H4 (cell line): ENCODE data around the gene TMEM151A. TPM values are rescaled to one million over a fixed set of nuclear protein-coding genes. Genes with fewer than 3 reads are reported as not detected.
"Not testable (repeated sequence)": the region's sequence is repeated elsewhere in the genome, so short reads cannot be mapped to it uniquely, and the experiment has no call there.

ENCODE experiments used
- DNase-seq: peaks from one replicate; pipeline ENCODE4 v3.0.0-alpha.2; 2015; ENCODE audit warnings: low spot score
- total RNA-seq: library from RNA; depleted of rRNA; stranded (reverse); fragments of >200 nt; shearing (Covaris generic); gene quantifications from 2 replicates; pipeline ENCODE4 v1.2.3, GENCODE V29; 2014

Gene TMEM151A
- total RNA-seq, 1 experiment from 2014 or later = 0.08 TPM

DNA sequence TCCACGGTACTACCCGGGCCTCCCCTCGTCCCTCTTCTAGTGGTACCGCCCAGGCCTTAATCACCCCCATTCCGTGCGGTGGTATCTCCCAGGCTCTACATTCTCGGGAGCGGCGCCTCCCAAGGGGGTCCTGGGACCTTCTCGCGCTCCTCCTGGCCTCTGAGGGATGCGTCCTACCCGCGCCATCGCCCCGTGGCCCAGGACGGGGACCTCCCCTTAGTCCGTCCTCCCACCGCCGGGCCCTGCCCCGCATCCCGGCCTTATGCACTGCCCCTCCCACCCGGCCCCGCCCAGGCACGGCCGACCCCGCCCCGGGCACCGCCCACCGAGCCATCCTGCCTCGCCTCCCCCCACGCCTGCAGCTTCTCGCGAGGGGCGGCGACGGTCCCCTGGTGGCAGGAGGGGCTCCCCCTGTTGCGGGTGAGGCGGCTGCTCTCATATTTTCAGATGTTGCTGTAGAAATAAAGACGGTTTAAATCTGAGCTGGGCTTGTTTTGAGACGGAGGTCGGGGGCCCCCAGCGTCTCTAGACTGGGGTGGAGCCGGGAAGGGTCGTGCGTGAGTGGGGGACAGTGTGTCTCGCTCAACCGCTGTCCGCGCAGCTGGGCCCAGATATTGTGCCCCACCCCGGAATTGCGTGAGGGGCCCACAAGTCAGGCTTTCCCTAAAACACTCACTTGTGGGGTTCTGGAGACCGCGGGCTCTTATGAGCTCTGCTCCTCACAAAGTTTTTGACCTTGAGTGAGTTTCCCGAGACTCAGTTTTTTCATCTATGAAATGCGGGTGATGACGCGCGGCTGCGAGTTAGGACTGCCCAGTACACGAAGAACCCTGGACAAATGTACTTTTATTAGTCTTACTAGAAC lies 24.1 kb upstream of the TMEM151A start:
- peak; percentile 68 for DNase-seq

DNA sequence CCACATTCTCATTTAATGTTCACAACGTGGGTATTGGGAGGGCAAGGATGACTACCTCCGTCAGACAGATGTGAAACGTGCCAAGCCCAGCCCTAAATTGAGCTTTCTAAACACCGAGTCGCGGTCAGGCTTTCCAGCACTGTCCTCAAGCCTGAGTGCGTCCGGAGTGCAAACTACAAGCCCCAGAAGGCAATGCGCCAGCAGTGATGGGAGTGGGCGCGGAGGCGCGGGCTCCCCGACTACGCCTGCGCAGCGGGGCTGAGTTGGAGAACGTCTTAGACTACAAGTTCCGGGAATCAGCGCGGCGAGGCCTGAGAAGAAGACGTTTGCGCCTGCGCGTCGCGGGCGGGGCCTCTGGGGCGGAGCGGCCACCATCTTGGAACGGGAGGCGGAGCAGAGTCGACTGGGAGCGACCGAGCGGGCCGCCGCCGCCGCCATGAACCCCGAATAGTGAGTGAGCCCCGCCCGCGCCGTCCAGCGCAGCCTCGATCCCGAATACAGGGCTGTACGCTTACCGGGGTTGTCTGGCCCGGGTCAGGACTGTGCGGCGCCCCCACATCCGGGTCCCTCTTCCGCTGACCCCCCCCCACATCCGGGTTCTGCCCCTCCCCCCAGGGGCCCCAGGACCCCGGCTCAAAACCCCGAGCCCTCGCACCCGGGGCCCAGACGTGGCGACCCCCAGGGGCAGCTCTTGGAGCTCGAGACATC lies 23.3 kb upstream of the TMEM151A start, which contains the start of gene RAB1B:
RAB1B (plus strand) TSS at position 396 of the 708 bp plus-strand sequence; CDS start at position 437, 41 bp downstream.
- DNase-seq = peak; percentile 99

- peak; percentile 45 for DNase-seq
Measured at GRCh38 chr11:66268952-66269905, 22.5 kb upstream of the TMEM151A start.

DNA sequence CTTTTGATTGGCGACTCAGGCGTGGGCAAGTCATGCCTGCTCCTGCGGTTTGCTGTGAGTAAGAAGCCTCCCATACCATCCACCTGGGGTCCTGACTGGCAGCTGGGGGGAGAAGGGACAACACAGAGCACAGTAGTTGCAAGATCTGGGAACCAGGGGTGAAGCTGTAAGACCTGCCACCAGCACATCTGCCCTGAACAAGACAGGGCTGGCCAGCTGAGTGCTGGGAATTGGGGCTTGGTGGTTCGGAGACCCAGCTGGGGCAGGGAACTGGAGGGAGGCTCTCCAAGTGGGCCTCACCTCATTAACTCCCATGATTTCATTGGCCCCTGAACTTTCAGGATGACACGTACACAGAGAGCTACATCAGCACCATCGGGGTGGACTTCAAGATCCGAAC lies 19.9 kb upstream of the TMEM151A start:
- DNase-seq = no peak

DNA sequence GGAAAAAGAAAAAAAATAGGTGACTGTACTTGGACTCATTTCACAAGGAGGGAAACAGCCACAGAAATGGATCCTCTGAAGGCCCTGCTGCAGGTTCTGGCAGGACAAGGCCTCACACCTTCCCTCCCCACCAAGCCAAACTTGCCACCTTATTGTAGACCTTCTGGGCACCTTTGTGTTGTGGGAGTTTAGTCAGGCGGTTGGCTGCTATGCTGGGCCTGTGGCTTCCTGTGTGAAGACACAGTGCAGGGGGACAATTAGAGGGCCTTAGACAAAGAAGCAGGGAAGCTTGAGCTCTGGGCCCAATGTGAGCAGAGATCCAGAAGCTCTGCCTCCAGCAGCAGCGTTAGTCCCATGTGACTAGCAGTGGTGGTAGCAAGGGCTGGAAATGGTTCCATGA lies 19.1 kb upstream of the TMEM151A start:
- DNase-seq = no peak

DNA sequence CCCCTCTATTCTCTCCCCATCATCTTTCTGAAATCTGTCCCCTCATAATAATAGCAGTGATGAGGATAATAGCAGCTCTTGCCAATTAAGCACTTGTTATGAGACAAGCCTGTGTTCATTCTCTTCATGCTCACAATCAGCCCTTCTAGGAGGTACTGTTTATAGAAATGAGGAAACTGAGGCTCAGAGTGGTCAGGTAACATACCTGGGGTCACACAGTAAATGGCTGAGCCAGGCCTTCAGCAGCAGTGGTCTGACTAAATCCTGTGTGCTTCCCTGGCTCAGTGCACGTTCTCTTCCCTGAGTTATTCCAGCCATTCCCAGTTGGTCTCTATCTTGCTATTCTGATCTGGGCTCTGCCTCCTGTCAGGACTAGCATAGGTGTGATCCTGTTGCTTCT lies 17.5 kb upstream of the TMEM151A start:
- no peak for DNase-seq

GRCh38 chr11:66275396-66275795 lies 16.3 kb upstream of the TMEM151A start:
- no peak for DNase-seq

DNA sequence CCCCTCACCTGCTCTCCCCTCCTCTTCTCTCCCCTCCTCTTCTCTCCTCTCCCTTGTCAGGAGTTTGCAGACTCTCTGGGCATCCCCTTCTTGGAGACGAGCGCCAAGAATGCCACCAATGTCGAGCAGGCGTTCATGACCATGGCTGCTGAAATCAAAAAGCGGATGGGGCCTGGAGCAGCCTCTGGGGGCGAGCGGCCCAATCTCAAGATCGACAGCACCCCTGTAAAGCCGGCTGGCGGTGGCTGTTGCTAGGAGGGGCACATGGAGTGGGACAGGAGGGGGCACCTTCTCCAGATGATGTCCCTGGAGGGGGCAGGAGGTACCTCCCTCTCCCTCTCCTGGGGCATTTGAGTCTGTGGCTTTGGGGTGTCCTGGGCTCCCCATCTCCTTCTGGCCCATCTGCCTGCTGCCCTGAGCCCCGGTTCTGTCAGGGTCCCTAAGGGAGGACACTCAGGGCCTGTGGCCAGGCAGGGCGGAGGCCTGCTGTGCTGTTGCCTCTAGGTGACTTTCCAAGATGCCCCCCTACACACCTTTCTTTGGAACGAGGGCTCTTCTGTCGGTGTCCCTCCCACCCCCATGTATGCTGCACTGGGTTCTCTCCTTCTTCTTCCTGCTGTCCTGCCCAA lies 15.6 kb upstream of the TMEM151A start:
- no peak for DNase-seq

GRCh38 chr11:66276619-66277018 lies 15.1 kb upstream of the TMEM151A start:
- DNase-seq = not testable (repeated sequence)

GRCh38 chr11:66277064-66277463 lies 14.6 kb upstream of the TMEM151A start:
- DNase-seq = not testable (repeated sequence)

DNA sequence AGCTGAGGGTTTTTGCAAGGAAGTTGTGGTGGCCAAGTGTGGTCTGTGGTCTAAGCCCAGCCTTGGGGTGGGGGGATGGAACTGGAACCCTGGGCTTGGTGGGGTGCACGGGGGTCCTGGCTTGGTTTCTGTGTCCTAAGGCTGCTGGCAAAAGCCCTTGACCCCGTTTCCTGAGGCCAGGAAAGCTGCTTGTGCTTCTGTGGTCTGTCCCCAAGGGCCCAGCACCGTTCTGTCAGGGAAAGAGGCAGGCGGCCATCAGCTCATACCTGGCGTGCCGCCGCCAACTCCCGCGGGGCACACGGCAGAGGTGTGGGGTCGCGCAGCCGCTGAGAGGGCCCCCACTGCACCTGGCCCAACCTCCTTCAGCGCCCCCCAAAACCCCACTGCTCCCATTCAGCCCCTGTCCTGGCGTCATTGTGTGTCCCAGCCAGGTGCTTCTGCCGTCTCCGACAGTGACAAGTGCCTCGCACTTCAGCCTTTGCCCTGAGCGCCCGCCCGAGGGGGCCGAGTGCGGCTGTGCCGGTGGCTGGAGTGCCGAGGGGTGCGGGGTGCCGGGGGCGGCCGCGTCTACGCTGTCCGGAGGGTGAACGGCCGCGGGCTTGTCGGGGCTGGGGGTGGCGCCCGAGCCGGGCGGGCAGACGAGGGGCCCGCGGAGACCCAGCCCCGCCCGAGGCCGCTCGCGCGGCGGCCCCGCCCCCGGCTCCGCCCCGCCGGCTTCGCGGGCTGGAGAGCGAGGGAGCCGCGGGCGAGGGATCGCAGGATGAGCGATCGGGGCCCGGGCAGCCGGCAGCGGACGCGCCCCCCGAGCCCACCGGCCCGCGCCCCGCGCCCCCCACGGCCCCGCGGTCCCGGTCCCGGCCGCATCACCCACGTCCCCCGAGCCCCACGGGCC lies 14.0 kb upstream of the TMEM151A start, which contains the start of gene CNIH2:
CNIH2 (plus strand) TSS at position 705 of the 892 bp plus-strand sequence. CDS start 282 bp downstream, outside the sequence.
- DNase-seq = no peak

GRCh38 chr11:66278363-66279091 lies 13.2 kb upstream of the TMEM151A start:
- no peak for DNase-seq

GRCh38 chr11:66279092-66279734 lies 12.5 kb upstream of the TMEM151A start:
- no peak for DNase-seq

DNA sequence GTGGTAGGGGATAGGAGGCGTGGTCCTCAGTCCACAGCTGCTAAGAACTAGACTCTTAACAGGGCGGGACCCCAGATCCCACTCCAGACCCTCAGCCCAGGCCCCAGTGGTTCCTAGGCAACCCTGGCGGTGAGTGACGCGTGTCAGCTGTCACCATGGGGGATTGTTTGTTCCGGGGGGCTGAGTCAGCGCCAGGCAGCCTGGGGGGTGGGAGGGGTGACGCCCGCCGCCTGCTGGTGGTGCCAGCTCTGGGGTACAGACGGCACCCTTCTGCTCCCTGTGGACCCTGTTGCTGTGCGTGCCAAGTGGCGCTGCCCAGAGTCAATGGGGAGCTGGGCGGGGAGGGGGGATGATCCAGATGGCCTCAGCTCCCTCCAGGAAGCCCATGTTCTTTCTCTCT lies 11.3 kb upstream of the TMEM151A start:
- no peak for DNase-seq

DNA sequence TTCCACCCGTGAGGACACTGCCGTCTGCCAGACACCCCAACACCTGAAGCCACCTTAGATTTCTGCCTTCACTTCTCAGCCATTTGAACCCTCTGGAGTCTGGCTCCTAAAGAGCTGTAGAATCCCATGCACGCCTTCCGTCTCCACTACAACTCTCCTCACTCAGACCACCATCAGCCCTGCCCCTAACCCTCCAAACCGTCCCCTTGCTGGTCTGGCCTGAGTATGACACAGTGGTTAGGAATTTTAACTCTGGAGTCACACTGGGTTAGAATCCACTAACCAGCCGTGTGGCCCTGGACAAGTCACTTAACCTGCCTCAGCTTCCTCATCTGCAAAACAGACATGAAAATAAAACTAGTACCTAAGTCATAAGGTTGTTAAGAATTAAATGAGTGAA lies 10.7 kb upstream of the TMEM151A start:
- DNase-seq = no peak

- no peak for DNase-seq
Measured at GRCh38 chr11:66281776-66282467, 9.8 kb upstream of the TMEM151A start.

DNA sequence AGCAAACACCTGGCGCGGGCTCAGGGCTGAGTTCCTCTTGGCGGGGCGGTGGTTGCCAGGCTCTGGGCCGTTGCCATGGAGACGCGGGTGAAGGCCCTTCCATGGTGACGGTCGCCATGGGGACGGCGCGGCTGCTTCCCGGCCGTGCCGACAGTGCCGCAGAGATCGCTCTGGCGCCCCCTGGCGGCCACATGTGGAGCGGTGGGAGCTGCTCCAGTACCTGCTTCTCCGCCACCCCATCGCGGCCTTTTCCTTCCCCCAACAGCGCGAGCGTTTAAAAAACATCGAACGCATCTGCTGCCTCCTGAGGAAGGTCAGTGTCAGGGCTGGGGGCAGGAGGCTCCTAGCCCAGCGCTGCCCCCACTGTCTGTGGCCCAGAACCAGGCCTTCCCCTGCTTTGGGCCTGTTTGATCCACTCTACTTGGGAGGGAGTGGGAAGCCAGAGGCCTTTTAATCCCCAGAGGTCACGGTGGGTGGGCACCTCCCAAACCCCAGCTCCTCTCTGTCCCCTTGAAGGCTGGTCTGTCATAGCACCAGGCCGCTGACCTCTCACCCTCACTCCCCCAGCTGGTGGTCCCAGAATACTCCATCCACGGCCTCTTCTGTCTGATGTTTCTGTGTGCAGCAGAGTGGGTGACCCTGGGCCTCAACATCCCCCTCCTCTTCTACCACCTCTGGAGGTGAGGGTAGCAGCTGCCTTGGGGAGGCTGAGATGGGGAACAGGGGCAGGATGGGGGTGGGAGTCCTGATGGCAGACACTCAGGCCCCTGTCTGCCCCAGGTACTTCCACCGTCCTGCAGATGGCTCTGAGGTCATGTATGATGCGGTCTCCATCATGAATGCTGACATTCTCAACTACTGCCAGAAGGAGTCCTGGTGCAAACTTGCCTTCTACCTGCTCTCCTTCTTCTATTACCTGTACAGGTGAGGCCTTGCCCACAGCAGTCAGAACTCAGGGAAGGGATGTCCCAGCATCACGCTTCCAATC lies 8.9 kb upstream of the TMEM151A start:
- DNase-seq = peak; percentile 95
